ENCODE measurements around the gene LRRC55.

The LRRC55 gene

GRCh38 chr11:57224128-57224527 is 42.4 kb downstream of the LRRC55 start:
- H2AFZ ChIP-seq (ENCODE audit: low read depth, low read length): no peak overlapping the region
- H3K27me3 ChIP-seq (ENCODE audit: control insufficient read depth in 1 of 2, insufficient read depth in 1 of 2, low read length in 2 of 2): peaks cover 13 to 40% of the 10 kb centered on the region in 2 experiments
- H3K36me3 ChIP-seq (ENCODE audit: control insufficient read depth in 1 of 2, insufficient read depth in 2 of 2, low read depth in 1 of 2, low read length in 2 of 2): no peaks in the 10 kb centered on the region
- H3K9ac ChIP-seq (ENCODE audit: low read length): no peak overlapping the region
- 96% methylated on average over 2 of the region's 2 CpGs for whole genome bisulfite sequencing
- H3K9me3 ChIP-seq (ENCODE audit: control insufficient read depth, low read length): no peaks in the 10 kb centered on the region
- H3K4me1 ChIP-seq (ENCODE audit: control insufficient read depth, insufficient read depth, low read depth, low read length): peaks cover 1% of the 10 kb centered on the region
- H3K79me1 ChIP-seq (replicated peaks; ENCODE audit: low read length, poor library complexity, severe bottlenecking): no peaks in the 10 kb centered on the region
- H2BK15ac ChIP-seq (ENCODE audit: low read depth, poor library complexity, severe bottlenecking): no peak overlapping the region
- H2BK12ac ChIP-seq (ENCODE audit: low read length in 2 of 2): no peak overlapping the region
- H3K23ac ChIP-seq (ENCODE audit: low read length in 2 of 2): no peak overlapping the region
- no peak overlapping the region for H3K18ac ChIP-seq (ENCODE audit: low read depth in 1 of 2, low read length in 2 of 2)
- H3K4me2 ChIP-seq (ENCODE audit: low read length, poor library complexity, severe bottlenecking): no peak overlapping the region
- H4K91ac ChIP-seq (ENCODE audit: low read length): no peak overlapping the region
- H2AK5ac ChIP-seq (ENCODE audit: low read length, severe bottlenecking): no peak overlapping the region
- H3K27ac ChIP-seq (ENCODE audit: low read length, poor library complexity, severe bottlenecking): no peak overlapping the region
- H3K14ac ChIP-seq (ENCODE audit: low read length in 2 of 2): no peak overlapping the region
- no peak overlapping the region for H4K8ac ChIP-seq (ENCODE audit: low read length)
- no peak for DNase-seq
- no peak overlapping the region for H3K4ac ChIP-seq (ENCODE audit: low read depth in 1 of 2, low read length in 2 of 2)
- H2BK120ac ChIP-seq (ENCODE audit: low read depth, low read length): no peak overlapping the region
- H3K4me3 ChIP-seq (ENCODE audit: insufficient read depth in 1 of 2, low read depth in 1 of 2, low read length in 2 of 2): no peak overlapping the region
- H2BK5ac ChIP-seq (ENCODE audit: low read depth, low read length, poor library complexity, severe bottlenecking): no peak overlapping the region

GRCh38 chr11:57224537-57224936 is 42.8 kb downstream of the LRRC55 start:
- Histone ChIP-seq H3K9me3 (ENCODE audit: control insufficient read depth, low read length) (no peaks in the 10 kb centered on the region), H3K9ac (ENCODE audit: low read length) (no peak overlapping the region), H3K27ac (ENCODE audit: low read length, poor library complexity, severe bottlenecking) (no peak overlapping the region), H2BK15ac (ENCODE audit: low read depth, poor library complexity, severe bottlenecking) (no peak overlapping the region), H3K4me1 (ENCODE audit: control insufficient read depth, insufficient read depth, low read depth, low read length) (peaks cover 1% of the 10 kb centered on the region), H3K4ac (ENCODE audit: low read depth in 1 of 2, low read length in 2 of 2) (no peak overlapping the region), H2AK5ac (ENCODE audit: low read length, severe bottlenecking) (no peak overlapping the region), H3K27me3 (ENCODE audit: control insufficient read depth in 1 of 2, insufficient read depth in 1 of 2, low read length in 2 of 2) (peaks cover 13 to 39% of the 10 kb centered on the region in 2 experiments), H4K91ac (ENCODE audit: low read length) (no peak overlapping the region), H3K4me2 (ENCODE audit: low read length, poor library complexity, severe bottlenecking) (no peak overlapping the region), H2AFZ (ENCODE audit: low read depth, low read length) (no peak overlapping the region), H3K4me3 (ENCODE audit: insufficient read depth in 1 of 2, low read depth in 1 of 2, low read length in 2 of 2) (no peak overlapping the region), H3K18ac (ENCODE audit: low read depth in 1 of 2, low read length in 2 of 2) (no peak overlapping the region), H4K8ac (ENCODE audit: low read length) (no peak overlapping the region), H3K36me3 (ENCODE audit: control insufficient read depth in 1 of 2, insufficient read depth in 2 of 2, low read depth in 1 of 2, low read length in 2 of 2) (no peaks in the 10 kb centered on the region), H2BK120ac (ENCODE audit: low read depth, low read length) (no peak overlapping the region), H3K14ac (ENCODE audit: low read length in 2 of 2) (no peak overlapping the region), H2BK5ac (ENCODE audit: low read depth, low read length, poor library complexity, severe bottlenecking) (no peak overlapping the region), H3K79me1 (replicated peaks; ENCODE audit: low read length, poor library complexity, severe bottlenecking) (no peaks in the 10 kb centered on the region), H3K23ac (ENCODE audit: low read length in 2 of 2) (no peak overlapping the region), H2BK12ac (ENCODE audit: low read length in 2 of 2) (no peak overlapping the region)
- DNase-seq: no peak

- no peak overlapping the region for H4K91ac ChIP-seq (ENCODE audit: low read length)
- H3K23ac ChIP-seq (ENCODE audit: low read length in 2 of 2): no peak overlapping the region
- H2AFZ ChIP-seq (ENCODE audit: low read depth, low read length): no peak overlapping the region
- no peaks in the 10 kb centered on the region for H3K9me3 ChIP-seq (ENCODE audit: control insufficient read depth, low read length)
- no peak overlapping the region for H2AK5ac ChIP-seq (ENCODE audit: low read length, severe bottlenecking)
- H3K18ac ChIP-seq (ENCODE audit: low read depth in 1 of 2, low read length in 2 of 2): no peak overlapping the region
- H3K4me3 ChIP-seq (ENCODE audit: insufficient read depth in 1 of 2, low read depth in 1 of 2, low read length in 2 of 2): no peak overlapping the region
- H3K4ac ChIP-seq (ENCODE audit: low read depth in 1 of 2, low read length in 2 of 2): no peak overlapping the region
- no peak overlapping the region for H2BK5ac ChIP-seq (ENCODE audit: low read depth, low read length, poor library complexity, severe bottlenecking)
- H3K4me2 ChIP-seq (ENCODE audit: low read length, poor library complexity, severe bottlenecking): no peak overlapping the region
- WGBS: 41% methylated on average over 2 of the region's 3 CpGs
- H3K36me3 ChIP-seq (ENCODE audit: control insufficient read depth in 1 of 2, insufficient read depth in 2 of 2, low read depth in 1 of 2, low read length in 2 of 2): no peaks in the 10 kb centered on the region
- no peak overlapping the region for H3K27ac ChIP-seq (ENCODE audit: low read length, poor library complexity, severe bottlenecking)
- H2BK120ac ChIP-seq (ENCODE audit: low read depth, low read length): no peak overlapping the region
- DNase-seq: no peak
- H3K9ac ChIP-seq (ENCODE audit: low read length): no peak overlapping the region
- H4K8ac ChIP-seq (ENCODE audit: low read length): no peak overlapping the region
- no peak overlapping the region for H2BK15ac ChIP-seq (ENCODE audit: low read depth, poor library complexity, severe bottlenecking)
- no peak overlapping the region for H3K14ac ChIP-seq (ENCODE audit: low read length in 2 of 2)
- H3K4me1 ChIP-seq (ENCODE audit: control insufficient read depth, insufficient read depth, low read depth, low read length): peaks cover 1% of the 10 kb centered on the region
- peaks cover 52 to 55% of the 10 kb centered on the region in 2 experiments for H3K27me3 ChIP-seq (ENCODE audit: control insufficient read depth in 1 of 2, insufficient read depth in 1 of 2, low read length in 2 of 2)
- H3K79me1 ChIP-seq (replicated peaks; ENCODE audit: low read length, poor library complexity, severe bottlenecking): no peaks in the 10 kb centered on the region
- no peak overlapping the region for H2BK12ac ChIP-seq (ENCODE audit: low read length in 2 of 2)
Measured at GRCh38 chr11:57228600-57228999, 46.8 kb downstream of the LRRC55 start.

- Histone ChIP-seq H2BK15ac (ENCODE audit: low read depth, poor library complexity, severe bottlenecking) (no peak overlapping the region), H2AK5ac (ENCODE audit: low read length, severe bottlenecking) (no peak overlapping the region), H2BK5ac (ENCODE audit: low read depth, low read length, poor library complexity, severe bottlenecking) (no peak overlapping the region), H3K4me2 (ENCODE audit: low read length, poor library complexity, severe bottlenecking) (no peak overlapping the region), H3K79me1 (replicated peaks; ENCODE audit: low read length, poor library complexity, severe bottlenecking) (no peaks in the 10 kb centered on the region), H3K27me3 (ENCODE audit: control insufficient read depth in 1 of 2, insufficient read depth in 1 of 2, low read length in 2 of 2) (peaks cover 69 to 72% of the 10 kb centered on the region in 2 experiments), H3K36me3 (ENCODE audit: control insufficient read depth in 1 of 2, insufficient read depth in 2 of 2, low read depth in 1 of 2, low read length in 2 of 2) (no peaks in the 10 kb centered on the region), H3K9ac (ENCODE audit: low read length) (no peak overlapping the region), H4K91ac (ENCODE audit: low read length) (no peak overlapping the region), H3K23ac (ENCODE audit: low read length in 2 of 2) (no peak overlapping the region), H4K8ac (ENCODE audit: low read length) (no peak overlapping the region), H2BK120ac (ENCODE audit: low read depth, low read length) (no peak overlapping the region), H3K4me1 (ENCODE audit: control insufficient read depth, insufficient read depth, low read depth, low read length) (no peaks in the 10 kb centered on the region), H3K27ac (ENCODE audit: low read length, poor library complexity, severe bottlenecking) (no peak overlapping the region), H3K4ac (ENCODE audit: low read depth in 1 of 2, low read length in 2 of 2) (no peak overlapping the region), H3K14ac (ENCODE audit: low read length in 2 of 2) (no peak overlapping the region), H2AFZ (ENCODE audit: low read depth, low read length) (no peak overlapping the region), H3K9me3 (ENCODE audit: control insufficient read depth, low read length) (no peaks in the 10 kb centered on the region), H3K18ac (ENCODE audit: low read depth in 1 of 2, low read length in 2 of 2) (no peak overlapping the region), H2BK12ac (ENCODE audit: low read length in 2 of 2) (no peak overlapping the region), H3K4me3 (ENCODE audit: insufficient read depth in 1 of 2, low read depth in 1 of 2, low read length in 2 of 2) (no peak overlapping the region)
- DNase-seq: no peak
- WGBS: 37% methylated on average over 4 of the region's 5 CpGs
Measured at GRCh38 chr11:57230316-57230715, 48.6 kb downstream of the LRRC55 start.
